MM.1S (cell line): ENCODE results near the gene TBC1D5.

Experiments used
- DNase-seq: peaks from one replicate; pipeline ENCODE4 v3.0.0-alpha.2; 2015
- H2AFZ ChIP-seq: fragments of 300-600 bp; sonication (generic); 2 replicates; pipeline ENCODE4 v1.6.0; 2016; ENCODE audit warnings: antibody characterized with exemption, low read length
- H3F3A ChIP-seq: fragments of 300-600 bp; sonication (generic); 2 replicates; pipeline ENCODE4 v1.6.1; 2016; ENCODE audit warnings: mild to moderate bottlenecking, antibody characterized with exemption, low read length, moderate library complexity, mixed read lengths; ENCODE audit not compliant: insufficient read depth
- H3K27ac ChIP-seq: fragments of 300-600 bp; sonication (generic); 2 replicates; pipeline ENCODE4 v1.5.1; 2016; ENCODE audit warnings: mild to moderate bottlenecking, low read length
- H3K27me3 ChIP-seq: fragments of 300-600 bp; sonication (generic); replicated peaks from 2 replicates; pipeline ENCODE4 v1.6.0; 2016; ENCODE audit warnings: low read length; ENCODE audit not compliant: insufficient read depth
- H3K36me3 ChIP-seq: fragments of 300-600 bp; sonication (generic); replicated peaks from 2 replicates; pipeline ENCODE4 v1.6.1; 2016; ENCODE audit warnings: mild to moderate bottlenecking, low read length, mixed read lengths; ENCODE audit not compliant: insufficient read depth
- H3K4me1 ChIP-seq: fragments of 300-600 bp; sonication (generic); 2 replicates; pipeline ENCODE4 v1.6.1; 2016; ENCODE audit warnings: low read length, mixed read lengths
- H3K4me2 ChIP-seq: fragments of 300-600 bp; sonication (generic); 2 replicates; pipeline ENCODE4 v1.6.0; 2016; ENCODE audit warnings: low read depth, low read length
- H3K4me3 ChIP-seq: fragments of 300-600 bp; sonication (generic); 2 replicates; pipeline ENCODE4 v1.5.1; 2016; ENCODE audit warnings: low read length, mixed read lengths
- H3K79me2 ChIP-seq: fragments of 300-600 bp; sonication (generic); 2 replicates; pipeline ENCODE4 v1.6.1; 2016; ENCODE audit warnings: mixed run types, low read length, mixed read lengths
- H3K9ac ChIP-seq: fragments of 300-600 bp; sonication (generic); 2 replicates; pipeline ENCODE4 v1.6.1; 2016; ENCODE audit warnings: low read length, mixed read lengths
- H3K9me2 ChIP-seq: fragments of 300-600 bp; sonication (generic); replicated peaks from 2 replicates; pipeline ENCODE4 v1.6.1; 2016; ENCODE audit warnings: mild to moderate bottlenecking, low read length, mixed read lengths; ENCODE audit not compliant: insufficient read depth
- H3K9me3 ChIP-seq: fragments of 300-600 bp; sonication (generic); replicated peaks from 2 replicates; pipeline ENCODE4 v1.6.1; 2016; ENCODE audit warnings: mild to moderate bottlenecking, low read length, mixed read lengths; ENCODE audit not compliant: insufficient read depth
- H4K20me1 ChIP-seq: fragments of 300-600 bp; sonication (generic); 2 replicates; pipeline ENCODE4 v1.6.1; 2016; ENCODE audit warnings: mild to moderate bottlenecking, low read length, moderate library complexity, mixed read lengths; ENCODE audit not compliant: insufficient read depth
- EZH2 ChIP-seq: fragments of 300-600 bp; sonication (generic); optimal IDR thresholded peaks from 2 replicates; pipeline ENCODE3; 2017; ENCODE audit warnings: low read depth, mild to moderate bottlenecking, antibody characterized with exemption, low read length, mixed read lengths
- EZH2phosphoT487 ChIP-seq: fragments of 300-600 bp; sonication (generic); IDR thresholded peaks from 2 replicates; pipeline ENCODE4 v1.6.1; 2018; ENCODE audit warnings: antibody characterized with exemption, low read length
- TF ChIP-seq, protein P1 (sequence below): fragments of 300-600 bp; sonication (generic); IDR thresholded peaks from 2 replicates; pipeline ENCODE4 v1.5.1; 2016; ENCODE audit warnings: antibody characterized with exemption, low read length, mixed read lengths

Gene TBC1D5

DNA sequence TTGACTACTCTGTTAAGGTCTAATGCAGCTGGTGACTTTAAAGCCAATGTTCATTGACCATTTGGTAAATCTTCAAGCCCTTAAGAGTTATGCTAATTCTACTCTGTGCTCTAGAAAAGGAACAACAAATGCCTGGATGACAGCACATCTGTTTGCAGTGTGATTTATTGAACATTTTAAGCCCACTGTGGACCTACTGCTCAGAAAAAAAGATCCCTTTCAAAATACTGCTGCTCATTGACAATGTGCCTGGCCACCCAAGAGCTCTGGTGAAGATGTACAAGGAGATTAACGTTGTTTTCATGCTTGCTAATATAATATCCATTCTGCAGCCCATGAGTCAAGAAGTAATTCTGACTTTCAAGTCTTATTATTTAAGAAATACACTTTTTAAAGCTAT, 110.8 kb downstream of the TBC1D5 start:
- no peaks in the 10 kb centered on the region for H3K9me3 ChIP-seq
- no peaks in the 10 kb centered on the region for H3K79me2 ChIP-seq
- no peak overlapping the region for H3K27ac ChIP-seq
- no peaks in the 10 kb centered on the region for H3K27me3 ChIP-seq
- H3K9me2 ChIP-seq: no peaks in the 10 kb centered on the region
- no peaks in the 10 kb centered on the region for H3F3A ChIP-seq
- no peak for DNase-seq
- H2AFZ ChIP-seq: no peak overlapping the region
- no peak overlapping the region for H3K4me2 ChIP-seq
- H3K9ac ChIP-seq: no peak overlapping the region
- peaks cover 8% of the 10 kb centered on the region for H3K4me1 ChIP-seq
- TF ChIP-seq EZH2phosphoT487 (no peak), EZH2 (no peak)
- TF ChIP-seq, protein P1, sequence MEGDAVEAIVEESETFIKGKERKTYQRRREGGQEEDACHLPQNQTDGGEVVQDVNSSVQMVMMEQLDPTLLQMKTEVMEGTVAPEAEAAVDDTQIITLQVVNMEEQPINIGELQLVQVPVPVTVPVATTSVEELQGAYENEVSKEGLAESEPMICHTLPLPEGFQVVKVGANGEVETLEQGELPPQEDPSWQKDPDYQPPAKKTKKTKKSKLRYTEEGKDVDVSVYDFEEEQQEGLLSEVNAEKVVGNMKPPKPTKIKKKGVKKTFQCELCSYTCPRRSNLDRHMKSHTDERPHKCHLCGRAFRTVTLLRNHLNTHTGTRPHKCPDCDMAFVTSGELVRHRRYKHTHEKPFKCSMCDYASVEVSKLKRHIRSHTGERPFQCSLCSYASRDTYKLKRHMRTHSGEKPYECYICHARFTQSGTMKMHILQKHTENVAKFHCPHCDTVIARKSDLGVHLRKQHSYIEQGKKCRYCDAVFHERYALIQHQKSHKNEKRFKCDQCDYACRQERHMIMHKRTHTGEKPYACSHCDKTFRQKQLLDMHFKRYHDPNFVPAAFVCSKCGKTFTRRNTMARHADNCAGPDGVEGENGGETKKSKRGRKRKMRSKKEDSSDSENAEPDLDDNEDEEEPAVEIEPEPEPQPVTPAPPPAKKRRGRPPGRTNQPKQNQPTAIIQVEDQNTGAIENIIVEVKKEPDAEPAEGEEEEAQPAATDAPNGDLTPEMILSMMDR: no peak
- no peaks in the 10 kb centered on the region for H4K20me1 ChIP-seq
- H3K4me3 ChIP-seq: no peak overlapping the region
- no peaks in the 10 kb centered on the region for H3K36me3 ChIP-seq

- no peak for DNase-seq
- no peak overlapping the region for H3K4me2 ChIP-seq
Measured at GRCh38 chr3:17629400-17629799, 113.0 kb downstream of the TBC1D5 start.

DNA sequence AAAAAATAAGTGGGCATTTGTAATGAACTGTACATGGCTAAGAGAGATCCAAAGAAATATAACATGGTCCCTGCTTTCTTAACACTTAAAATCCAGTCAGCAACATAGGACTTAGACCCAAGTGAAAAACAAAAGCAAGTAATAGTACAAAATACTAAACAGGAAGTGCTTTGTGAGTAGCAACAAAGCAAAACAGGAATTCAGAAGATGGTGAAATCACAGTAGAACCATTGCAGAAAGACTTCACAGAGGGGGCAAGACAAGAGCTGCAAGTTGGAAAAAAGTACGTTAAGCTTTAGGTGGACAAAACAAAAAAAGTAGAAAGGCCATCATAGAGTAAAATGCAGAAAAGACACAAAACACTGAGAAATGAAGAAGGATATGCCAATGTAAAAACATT, 116.0 kb downstream of the TBC1D5 start:
- H3K9ac ChIP-seq: no peak overlapping the region
- TF ChIP-seq EZH2phosphoT487 (no peak), EZH2 (no peak)
- TF ChIP-seq, protein P1: no peak
- H3K79me2 ChIP-seq: no peaks in the 10 kb centered on the region
- H3K9me3 ChIP-seq: no peaks in the 10 kb centered on the region
- H3K4me1 ChIP-seq: no peaks in the 10 kb centered on the region
- no peaks in the 10 kb centered on the region for H4K20me1 ChIP-seq
- no peaks in the 10 kb centered on the region for H3F3A ChIP-seq
- H3K4me2 ChIP-seq: no peak overlapping the region
- H3K27ac ChIP-seq: no peak overlapping the region
- H3K4me3 ChIP-seq: no peak overlapping the region
- H3K36me3 ChIP-seq: no peaks in the 10 kb centered on the region
- no peaks in the 10 kb centered on the region for H3K9me2 ChIP-seq
- no peaks in the 10 kb centered on the region for H3K27me3 ChIP-seq
- H2AFZ ChIP-seq: no peak overlapping the region
- DNase-seq: no peak

More at GRCh38 chr3:17629400-17629799, 113.0 kb downstream of the TBC1D5 start:
- H3K9me2 ChIP-seq: no peaks in the 10 kb centered on the region
- no peaks in the 10 kb centered on the region for H4K20me1 ChIP-seq
- no peak overlapping the region for H2AFZ ChIP-seq
- H3K4me3 ChIP-seq: no peak overlapping the region
- no peak overlapping the region for H3K27ac ChIP-seq
- no peaks in the 10 kb centered on the region for H3K27me3 ChIP-seq
- H3F3A ChIP-seq: no peaks in the 10 kb centered on the region
- peaks cover 8% of the 10 kb centered on the region for H3K4me1 ChIP-seq
- no peaks in the 10 kb centered on the region for H3K79me2 ChIP-seq
- no peak overlapping the region for H3K9ac ChIP-seq
- no peaks in the 10 kb centered on the region for H3K36me3 ChIP-seq
- TF ChIP-seq EZH2phosphoT487: no peak
- TF ChIP-seq EZH2: no peak
- TF ChIP-seq, protein P1: no peak
- H3K9me3 ChIP-seq: no peaks in the 10 kb centered on the region

- H3K9me2 ChIP-seq: no peaks in the 10 kb centered on the region
- H3K27me3 ChIP-seq: no peaks in the 10 kb centered on the region
- H3F3A ChIP-seq: no peaks in the 10 kb centered on the region
- DNase-seq: no peak
- no peaks in the 10 kb centered on the region for H4K20me1 ChIP-seq
- no peaks in the 10 kb centered on the region for H3K79me2 ChIP-seq
- no peaks in the 10 kb centered on the region for H3K4me1 ChIP-seq
- H3K36me3 ChIP-seq: no peaks in the 10 kb centered on the region
- no peak for TF ChIP-seq EZH2phosphoT487
- TF ChIP-seq, protein P1: no peak
- H3K27ac ChIP-seq: no peak overlapping the region
- no peak overlapping the region for H3K9ac ChIP-seq
- no peak overlapping the region for H3K4me2 ChIP-seq
- no peak overlapping the region for H3K4me3 ChIP-seq
- H3K9me3 ChIP-seq: no peaks in the 10 kb centered on the region
- no peak overlapping the region for H2AFZ ChIP-seq
Measured at GRCh38 chr3:17625133-17625532, 117.3 kb downstream of the TBC1D5 start.
